Measurements from ENCODE around the gene SLC16A5. TPM values are rescaled to one million over a fixed set of nuclear protein-coding genes. Genes with fewer than 3 reads are reported as not detected.

Gene SLC16A5
- total RNA-seq (2014; rRNA removed; shearing (Covaris generic)): 32.2 and 37.9 TPM in 2 replicates

GRCh38 chr17:75087558-75088453 lies at the start of gene SLC16A5:
SLC16A5 (plus strand) TSS chr17:75087954; CDS start chr17:75093637, 5,683 bp downstream.

GRCh38 chr17:75046407-75047289 lies 41.1 kb upstream of the SLC16A5 start, which contains the start of the genes ATP5PD and KCTD2:
ATP5PD (minus strand) TSS chr17:75046969; CDS start chr17:75042650, 4,319 bp downstream.
KCTD2 (plus strand) TSS chr17:75047225; CDS start chr17:75047251, 26 bp downstream.

GRCh38 chr17:75109407-75110233 lies 21.9 kb downstream of the SLC16A5 start, which contains the start of gene ARMC7:
ARMC7 (plus strand) TSS chr17:75109969; CDS start chr17:75110289, 320 bp downstream.

GRCh38 chr17:75131278-75132017 lies 43.7 kb downstream of the SLC16A5 start, which contains the start of gene NT5C:
NT5C (minus strand) TSS chr17:75131742; CDS start chr17:75131707, 35 bp downstream.

GRCh38 chr17:75154195-75155106 lies 66.7 kb downstream of the SLC16A5 start, which contains the start of gene JPT1:
JPT1 (minus strand) TSS chr17:75154512; CDS start chr17:75154397, 115 bp downstream.

Small RNA genes within 50 kb of the gene (small RNA-seq; reads per million reads assigned to genes)
- gene AC111186.1 (not detected), gene RF00019 (not detected), gene RN7SL573P (not detected)

Other genes with a start within 250 kb of the SLC16A5 start
- not detected in 2 replicates for gene GRIN2C, start 228.1 kb upstream of the SLC16A5 start, total RNA-seq (2014; rRNA removed; shearing (Covaris generic))
- gene FDXR, start 215.0 kb upstream of the SLC16A5 start, total RNA-seq (2014; rRNA removed; shearing (Covaris generic)): 18.9 and 21.4 TPM in 2 replicates
- not detected in 2 replicates for gene FADS6, start 194.3 kb upstream of the SLC16A5 start, total RNA-seq (2014; rRNA removed; shearing (Covaris generic))
- gene USH1G, start 164.7 kb upstream of the SLC16A5 start, total RNA-seq (2014; rRNA removed; shearing (Covaris generic)): not detected in 2 replicates
- gene OTOP2, start 163.7 kb upstream of the SLC16A5 start, total RNA-seq (2014; rRNA removed; shearing (Covaris generic)): not detected in 2 replicates
- not detected in 2 replicates for gene OTOP3, start 152.1 kb upstream of the SLC16A5 start, total RNA-seq (2014; rRNA removed; shearing (Covaris generic))
- gene HID1, start 115.2 kb upstream of the SLC16A5 start, total RNA-seq (2014; rRNA removed; shearing (Covaris generic)): 1.7 and 3.0 TPM in 2 replicates
- 5.5 and 5.7 TPM in 2 replicates for gene CDR2L, start 100.3 kb upstream of the SLC16A5 start, total RNA-seq (2014; rRNA removed; shearing (Covaris generic))
- 81.3 and 81.6 TPM in 2 replicates for gene MRPL58, start 75.3 kb upstream of the SLC16A5 start, total RNA-seq (2014; rRNA removed; shearing (Covaris generic))
- 237 and 300 TPM in 2 replicates for gene ATP5PD, start 41.0 kb upstream of the SLC16A5 start, total RNA-seq (2014; rRNA removed; shearing (Covaris generic))
- 10.0 and 11.9 TPM in 2 replicates for gene KCTD2, start 40.7 kb upstream of the SLC16A5 start, total RNA-seq (2014; rRNA removed; shearing (Covaris generic))
- 3.7 and 5.7 TPM in 2 replicates for gene ARMC7, start 22.0 kb downstream of the SLC16A5 start, total RNA-seq (2014; rRNA removed; shearing (Covaris generic))
- 261 and 296 TPM in 2 replicates for gene NT5C, start 43.8 kb downstream of the SLC16A5 start, total RNA-seq (2014; rRNA removed; shearing (Covaris generic))
- gene JPT1, start 66.6 kb downstream of the SLC16A5 start, total RNA-seq (2014; rRNA removed; shearing (Covaris generic)): 263 and 292 TPM in 2 replicates
- 175 and 188 TPM in 2 replicates for gene SUMO2, start 95.0 kb downstream of the SLC16A5 start, total RNA-seq (2014; rRNA removed; shearing (Covaris generic))
- 36.7 and 42.1 TPM in 2 replicates for gene NUP85, start 117.7 kb downstream of the SLC16A5 start, total RNA-seq (2014; rRNA removed; shearing (Covaris generic))
- 17.2 and 28.1 TPM in 2 replicates for gene GGA3, start 173.7 kb downstream of the SLC16A5 start, total RNA-seq (2014; rRNA removed; shearing (Covaris generic))
- gene MRPS7, start 173.9 kb downstream of the SLC16A5 start, total RNA-seq (2014; rRNA removed; shearing (Covaris generic)): 62.5 and 77.0 TPM in 2 replicates
- gene MIF4GD, start 183.3 kb downstream of the SLC16A5 start, total RNA-seq (2014; rRNA removed; shearing (Covaris generic)): 29.4 and 32.3 TPM in 2 replicates
- gene SLC25A19, start 201.5 kb downstream of the SLC16A5 start, total RNA-seq (2014; rRNA removed; shearing (Covaris generic)): 30.6 and 36.8 TPM in 2 replicates